Measurements from ENCODE around the gene GMDS.
A peak's percentile ranks its signal among the peaks of the same experiment; 100 is the strongest.

GMDS gene

GRCh38 chr6:1986454-1987243 lies 258.8 kb downstream of the GMDS start:
- WGBS (ENCODE audit: insufficient coverage): 80% methylated on average over 1 of the region's 1 CpG
- H3K27me3 ChIP-seq (replicated peaks in 2 of 5; ENCODE audit: control insufficient read depth in 4 of 5, insufficient read depth in 5 of 5, low read length in 4 of 5): no peaks in the 10 kb centered on the region
- no peaks in the 10 kb centered on the region for H3K4me1 ChIP-seq (ENCODE audit: control extremely low read depth in 1 of 4, control insufficient read depth in 4 of 4, insufficient read depth in 4 of 4, low read length in 3 of 4)
- no peak overlapping the region for H3K27ac ChIP-seq (ENCODE audit: insufficient read depth in 1 of 2, low read depth in 1 of 2, low read length in 2 of 2, poor library complexity in 1 of 2, severe bottlenecking in 2 of 2)
- no peak overlapping the region for H3K4me3 ChIP-seq (ENCODE audit: control insufficient read depth in 1 of 7, extremely low read depth in 1 of 7, insufficient read depth in 4 of 7, low read depth in 2 of 7, low read length in 6 of 7)
- CTCF ChIA-PET: interaction anchor here (1.1 to 1.5 kb wide), 2 partner anchors 16 to 118 kb away, joined by 3 to 5 read pairs; no protein-coding TSS in a partner anchor
- H3K36me3 ChIP-seq (ENCODE audit: control insufficient read depth in 4 of 4, insufficient read depth in 4 of 4, low read length in 3 of 4): peaks cover 0 to 3% (median 0%) of the 10 kb centered on the region in 4 experiments
- POLR2A ChIA-PET: interaction anchor here (1.1 kb wide), 1 partner anchor 42 kb away, joined by 3 read pairs; no protein-coding TSS in a partner anchor
- DNase-seq: no peak
- H3K9me3 ChIP-seq (ENCODE audit: control extremely low read depth in 1 of 5, control insufficient read depth in 4 of 5, insufficient read depth in 2 of 5, low read depth in 1 of 5, low read length in 4 of 5): peaks cover 0 to 12% (median 2%) of the 10 kb centered on the region in 5 experiments

GRCh38 chr6:1984346-1984994 lies 260.9 kb downstream of the GMDS start:
- no CpG with 5 or more reads among the region's 3 CpGs for WGBS (ENCODE audit: insufficient coverage)
- Histone ChIP-seq H3K27ac (ENCODE audit: insufficient read depth in 1 of 2, low read depth in 1 of 2, low read length in 2 of 2, poor library complexity in 1 of 2, severe bottlenecking in 2 of 2) (no peak overlapping the region), H3K4me3 (ENCODE audit: control insufficient read depth in 1 of 7, extremely low read depth in 1 of 7, insufficient read depth in 4 of 7, low read depth in 2 of 7, low read length in 6 of 7) (no peak overlapping the region), H3K4me1 (ENCODE audit: control extremely low read depth in 1 of 4, control insufficient read depth in 4 of 4, insufficient read depth in 4 of 4, low read length in 3 of 4) (no peaks in the 10 kb centered on the region), H3K9me3 (ENCODE audit: control extremely low read depth in 1 of 5, control insufficient read depth in 4 of 5, insufficient read depth in 2 of 5, low read depth in 1 of 5, low read length in 4 of 5) (peaks cover 0 to 31% (median 4%) of the 10 kb centered on the region in 5 experiments), H3K27me3 (replicated peaks in 2 of 5; ENCODE audit: control insufficient read depth in 4 of 5, insufficient read depth in 5 of 5, low read length in 4 of 5) (no peaks in the 10 kb centered on the region), H3K36me3 (ENCODE audit: control insufficient read depth in 4 of 4, insufficient read depth in 4 of 4, low read length in 3 of 4) (peaks cover 0 to 3% (median 0%) of the 10 kb centered on the region in 4 experiments)
- CTCF ChIA-PET: no interaction called here
- no peak for DNase-seq
- POLR2A ChIA-PET: no interaction called here

GRCh38 chr6:1983850-1984249 lies 261.6 kb downstream of the GMDS start:
- DNase-seq: no peak
- Histone ChIP-seq H3K9me3 (ENCODE audit: control extremely low read depth in 1 of 5, control insufficient read depth in 4 of 5, insufficient read depth in 2 of 5, low read depth in 1 of 5, low read length in 4 of 5) (peaks cover 0 to 36% (median 5%) of the 10 kb centered on the region in 5 experiments), H3K4me1 (ENCODE audit: control extremely low read depth in 1 of 4, control insufficient read depth in 4 of 4, insufficient read depth in 4 of 4, low read length in 3 of 4) (no peaks in the 10 kb centered on the region), H3K27me3 (replicated peaks in 2 of 5; ENCODE audit: control insufficient read depth in 4 of 5, insufficient read depth in 5 of 5, low read length in 4 of 5) (no peaks in the 10 kb centered on the region), H3K27ac (ENCODE audit: insufficient read depth in 1 of 2, low read depth in 1 of 2, low read length in 2 of 2, poor library complexity in 1 of 2, severe bottlenecking in 2 of 2) (no peak overlapping the region), H3K36me3 (ENCODE audit: control insufficient read depth in 4 of 4, insufficient read depth in 4 of 4, low read length in 3 of 4) (peaks cover 0 to 3% (median 0%) of the 10 kb centered on the region in 4 experiments), H3K4me3 (ENCODE audit: control insufficient read depth in 1 of 7, extremely low read depth in 1 of 7, insufficient read depth in 4 of 7, low read depth in 2 of 7, low read length in 6 of 7) (no peak overlapping the region)
- WGBS (ENCODE audit: insufficient coverage): no CpG with 5 or more reads among the region's 1 CpG
- ChIA-PET POLR2A (no interaction called here), CTCF (no interaction called here)

GRCh38 chr6:1972962-1973361 lies 272.4 kb downstream of the GMDS start:
- POLR2A ChIA-PET: interaction anchor here (0.6 kb wide), 1 partner anchor 20 kb away, joined by 3 read pairs; no protein-coding TSS in a partner anchor
- Histone ChIP-seq H3K27me3 (replicated peaks in 2 of 5; ENCODE audit: control insufficient read depth in 4 of 5, insufficient read depth in 5 of 5, low read length in 4 of 5) (no peaks in the 10 kb centered on the region), H3K36me3 (ENCODE audit: control insufficient read depth in 4 of 4, insufficient read depth in 4 of 4, low read length in 3 of 4) (peaks cover 0 to 5% (median under 1%) of the 10 kb centered on the region in 4 experiments), H3K4me3 (ENCODE audit: control insufficient read depth in 1 of 7, extremely low read depth in 1 of 7, insufficient read depth in 4 of 7, low read depth in 2 of 7, low read length in 6 of 7) (no peak overlapping the region), H3K9me3 (ENCODE audit: control extremely low read depth in 1 of 5, control insufficient read depth in 4 of 5, insufficient read depth in 2 of 5, low read depth in 1 of 5, low read length in 4 of 5) (no peaks in the 10 kb centered on the region), H3K27ac (ENCODE audit: insufficient read depth in 1 of 2, low read depth in 1 of 2, low read length in 2 of 2, poor library complexity in 1 of 2, severe bottlenecking in 2 of 2) (no peak overlapping the region), H3K4me1 (ENCODE audit: control extremely low read depth in 1 of 4, control insufficient read depth in 4 of 4, insufficient read depth in 4 of 4, low read length in 3 of 4) (peaks cover 5 to 23% (median 14%) of the 10 kb centered on the region in 4 experiments)
- peak in 1 of 3 donors; percentile 6 for DNase-seq
- CTCF ChIA-PET: interaction anchor here (0.7 to 1.0 kb wide), 2 partner anchors 31 to 61 kb away, joined by 3 read pairs; no protein-coding TSS in a partner anchor
- 100% methylated on average over 1 of the region's 3 CpGs for WGBS (ENCODE audit: insufficient coverage)

GRCh38 chr6:1971612-1972011 lies 273.8 kb downstream of the GMDS start:
- ChIA-PET CTCF (no interaction called here), POLR2A (interaction anchor here (0.6 kb wide), 1 partner anchor 17 kb away, joined by 3 read pairs; no protein-coding TSS in a partner anchor)
- 100% methylated on average over 3 of the region's 5 CpGs for WGBS (ENCODE audit: insufficient coverage)
- Histone ChIP-seq H3K27ac (ENCODE audit: insufficient read depth in 1 of 2, low read depth in 1 of 2, low read length in 2 of 2, poor library complexity in 1 of 2, severe bottlenecking in 2 of 2) (no peak overlapping the region), H3K4me3 (ENCODE audit: control insufficient read depth in 1 of 7, extremely low read depth in 1 of 7, insufficient read depth in 4 of 7, low read depth in 2 of 7, low read length in 6 of 7) (no peak overlapping the region), H3K4me1 (ENCODE audit: control extremely low read depth in 1 of 4, control insufficient read depth in 4 of 4, insufficient read depth in 4 of 4, low read length in 3 of 4) (peaks cover 5 to 23% (median 14%) of the 10 kb centered on the region in 4 experiments), H3K27me3 (replicated peaks in 2 of 5; ENCODE audit: control insufficient read depth in 4 of 5, insufficient read depth in 5 of 5, low read length in 4 of 5) (no peaks in the 10 kb centered on the region), H3K36me3 (ENCODE audit: control insufficient read depth in 4 of 4, insufficient read depth in 4 of 4, low read length in 3 of 4) (no peaks in the 10 kb centered on the region), H3K9me3 (ENCODE audit: control extremely low read depth in 1 of 5, control insufficient read depth in 4 of 5, insufficient read depth in 2 of 5, low read depth in 1 of 5, low read length in 4 of 5) (no peaks in the 10 kb centered on the region)
- peak in 1 of 3 donors; percentile 5 for DNase-seq

GRCh38 chr6:1970151-1970561 lies 275.2 kb downstream of the GMDS start:
- no peaks in the 10 kb centered on the region for H3K9me3 ChIP-seq (ENCODE audit: control extremely low read depth in 1 of 5, control insufficient read depth in 4 of 5, insufficient read depth in 2 of 5, low read depth in 1 of 5, low read length in 4 of 5)
- H3K4me1 ChIP-seq (ENCODE audit: control extremely low read depth in 1 of 4, control insufficient read depth in 4 of 4, insufficient read depth in 4 of 4, low read length in 3 of 4): peaks cover 5 to 23% (median 14%) of the 10 kb centered on the region in 4 experiments
- DNase-seq: peak; percentile 44 to 88 (median 74)
- CTCF ChIA-PET: interaction anchor here (1.9 kb wide), 1 partner anchor 16 kb away, joined by 5 read pairs; no protein-coding TSS in a partner anchor
- peak overlapping the region in 3 of 7 experiments; percentile 29 to 55 (median 51) for H3K4me3 ChIP-seq (ENCODE audit: control insufficient read depth in 1 of 7, extremely low read depth in 1 of 7, insufficient read depth in 4 of 7, low read depth in 2 of 7, low read length in 6 of 7)
- H3K36me3 ChIP-seq (ENCODE audit: control insufficient read depth in 4 of 4, insufficient read depth in 4 of 4, low read length in 3 of 4): no peaks in the 10 kb centered on the region
- H3K27ac ChIP-seq (ENCODE audit: insufficient read depth in 1 of 2, low read depth in 1 of 2, low read length in 2 of 2, poor library complexity in 1 of 2, severe bottlenecking in 2 of 2): no peak overlapping the region
- POLR2A ChIA-PET: no interaction called here
- H3K27me3 ChIP-seq (replicated peaks in 2 of 5; ENCODE audit: control insufficient read depth in 4 of 5, insufficient read depth in 5 of 5, low read length in 4 of 5): no peaks in the 10 kb centered on the region
- WGBS (ENCODE audit: insufficient coverage): 47% methylated on average over 8 of the region's 8 CpGs

GRCh38 chr6:1966713-1967112 lies 278.7 kb downstream of the GMDS start:
- CTCF ChIA-PET: no interaction called here
- H3K9me3 ChIP-seq (ENCODE audit: control extremely low read depth in 1 of 5, control insufficient read depth in 4 of 5, insufficient read depth in 2 of 5, low read depth in 1 of 5, low read length in 4 of 5): no peaks in the 10 kb centered on the region
- WGBS (ENCODE audit: insufficient coverage): 100% methylated on average over 5 of the region's 5 CpGs
- no peaks in the 10 kb centered on the region for H3K36me3 ChIP-seq (ENCODE audit: control insufficient read depth in 4 of 4, insufficient read depth in 4 of 4, low read length in 3 of 4)
- peaks cover 12 to 29% (median 20%) of the 10 kb centered on the region in 4 experiments for H3K4me1 ChIP-seq (ENCODE audit: control extremely low read depth in 1 of 4, control insufficient read depth in 4 of 4, insufficient read depth in 4 of 4, low read length in 3 of 4)
- H3K27ac ChIP-seq (ENCODE audit: insufficient read depth in 1 of 2, low read depth in 1 of 2, low read length in 2 of 2, poor library complexity in 1 of 2, severe bottlenecking in 2 of 2): no peak overlapping the region
- POLR2A ChIA-PET: no interaction called here
- H3K27me3 ChIP-seq (replicated peaks in 2 of 5; ENCODE audit: control insufficient read depth in 4 of 5, insufficient read depth in 5 of 5, low read length in 4 of 5): no peaks in the 10 kb centered on the region
- no peak for DNase-seq
- H3K4me3 ChIP-seq (ENCODE audit: control insufficient read depth in 1 of 7, extremely low read depth in 1 of 7, insufficient read depth in 4 of 7, low read depth in 2 of 7, low read length in 6 of 7): no peak overlapping the region

Data from common myeloid progenitor, CD34-positive (primary cell).